ENCODE data around the gene ASGR2.

DNA sequence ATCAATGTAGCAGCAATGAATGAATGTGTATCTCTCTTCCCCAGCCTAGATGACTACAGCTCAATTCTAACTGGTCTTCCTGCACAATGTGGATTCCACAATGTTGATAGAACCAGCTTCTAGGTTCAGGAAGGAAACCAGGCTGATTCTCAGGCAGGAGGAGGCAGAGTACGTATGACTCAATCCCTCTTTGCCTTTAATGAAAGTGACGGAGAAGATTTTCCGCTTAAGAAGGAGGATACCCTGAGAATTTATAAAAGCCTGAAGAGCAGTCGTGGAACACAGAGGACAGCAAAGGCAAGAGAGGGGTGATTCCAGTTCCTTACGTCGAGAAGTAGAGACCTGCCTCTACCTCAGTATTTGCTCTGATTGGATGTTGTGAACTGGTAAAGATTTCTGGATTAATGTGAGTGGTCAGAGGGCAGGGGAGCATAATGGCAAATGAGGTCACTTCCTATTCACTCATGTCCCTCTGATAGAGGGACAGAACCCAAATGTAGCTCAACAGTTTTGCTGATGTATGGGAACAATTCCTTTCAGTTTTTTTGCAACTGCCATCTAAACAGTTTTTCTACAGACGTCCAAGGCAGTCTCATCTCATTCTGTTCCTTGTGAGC is 55.7 kb downstream of the ASGR2 start:
- TF ChIP-seq, protein P1, sequence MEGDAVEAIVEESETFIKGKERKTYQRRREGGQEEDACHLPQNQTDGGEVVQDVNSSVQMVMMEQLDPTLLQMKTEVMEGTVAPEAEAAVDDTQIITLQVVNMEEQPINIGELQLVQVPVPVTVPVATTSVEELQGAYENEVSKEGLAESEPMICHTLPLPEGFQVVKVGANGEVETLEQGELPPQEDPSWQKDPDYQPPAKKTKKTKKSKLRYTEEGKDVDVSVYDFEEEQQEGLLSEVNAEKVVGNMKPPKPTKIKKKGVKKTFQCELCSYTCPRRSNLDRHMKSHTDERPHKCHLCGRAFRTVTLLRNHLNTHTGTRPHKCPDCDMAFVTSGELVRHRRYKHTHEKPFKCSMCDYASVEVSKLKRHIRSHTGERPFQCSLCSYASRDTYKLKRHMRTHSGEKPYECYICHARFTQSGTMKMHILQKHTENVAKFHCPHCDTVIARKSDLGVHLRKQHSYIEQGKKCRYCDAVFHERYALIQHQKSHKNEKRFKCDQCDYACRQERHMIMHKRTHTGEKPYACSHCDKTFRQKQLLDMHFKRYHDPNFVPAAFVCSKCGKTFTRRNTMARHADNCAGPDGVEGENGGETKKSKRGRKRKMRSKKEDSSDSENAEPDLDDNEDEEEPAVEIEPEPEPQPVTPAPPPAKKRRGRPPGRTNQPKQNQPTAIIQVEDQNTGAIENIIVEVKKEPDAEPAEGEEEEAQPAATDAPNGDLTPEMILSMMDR (IDR thresholded peaks at IDR 0.05; ENCODE audit: low read length): no peak
- no peak for TF ChIP-seq EZH2 (optimal IDR thresholded peaks at IDR 0.05; ENCODE audit: low read depth, low read length)

Measured in MM.1S (cell line).